Measurements from ENCODE around the gene FBXO15. TPM values are rescaled to one million over a fixed set of nuclear protein-coding genes. Genes with fewer than 3 reads are reported as not detected.

The FBXO15 gene
- polyA plus RNA-seq, 1 donor from 2014 or later, result 6.1 TPM

- Histone ChIP-seq H3K27ac (ENCODE audit: low read length) (no peak overlapping the region), H2AFZ (ENCODE audit: low read depth, low read length) (no peak overlapping the region), H3K27me3 (ENCODE audit: insufficient read depth, low read depth, low read length) (no peaks in the 10 kb centered on the region), H3K9ac (ENCODE audit: low read length) (no peak overlapping the region), H3K79me2 (replicated peaks; ENCODE audit: insufficient read depth, low read length) (no peaks in the 10 kb centered on the region), H3K4me2 (ENCODE audit: low read length) (no peak overlapping the region), H3K9me2 (ENCODE audit: insufficient read depth, low read length) (no peaks in the 10 kb centered on the region), H3K9me3 (ENCODE audit: low read length) (no peaks in the 10 kb centered on the region), H3K36me3 (ENCODE audit: insufficient read depth, low read length) (no peaks in the 10 kb centered on the region), H3F3A (ENCODE audit: insufficient read depth, low read length, poor library complexity, severe bottlenecking) (no peaks in the 10 kb centered on the region), H4K20me1 (ENCODE audit: insufficient read depth) (no peaks in the 10 kb centered on the region), H3K4me3 (ENCODE audit: low read length) (no peak overlapping the region)
- TF ChIP-seq RAD21 (conservative IDR thresholded peaks at IDR 0.05) (no peak), EZH2 (IDR thresholded peaks at IDR 0.05; ENCODE audit: borderline replicate concordance, insufficient read depth, low read length, poor library complexity, severe bottlenecking) (no peak), MXI1 (conservative IDR thresholded peaks at IDR 0.05; ENCODE audit: poor library complexity, severe bottlenecking) (no peak), TAF1 (IDR thresholded peaks at IDR 0.05; ENCODE audit: low read depth) (no peak), REST (IDR thresholded peaks at IDR 0.05; ENCODE audit: borderline replicate concordance) (no peak), EP300 (conservative IDR thresholded peaks at IDR 0.05; ENCODE audit: poor library complexity, severe bottlenecking) (no peak)
Observed at GRCh38 chr18:74191577-74191976, 43.9 kb upstream of the FBXO15 start.

GRCh38 chr18:74190086-74190485 is 42.5 kb upstream of the FBXO15 start:
- Histone ChIP-seq H3K4me3 (ENCODE audit: low read length) (no peak overlapping the region), H3K27me3 (ENCODE audit: insufficient read depth, low read depth, low read length) (no peaks in the 10 kb centered on the region), H3K27ac (ENCODE audit: low read length) (no peak overlapping the region), H3F3A (ENCODE audit: insufficient read depth, low read length, poor library complexity, severe bottlenecking) (no peaks in the 10 kb centered on the region), H2AFZ (ENCODE audit: low read depth, low read length) (no peak overlapping the region), H3K36me3 (ENCODE audit: insufficient read depth, low read length) (no peaks in the 10 kb centered on the region), H3K9me2 (ENCODE audit: insufficient read depth, low read length) (no peaks in the 10 kb centered on the region), H3K4me2 (ENCODE audit: low read length) (no peak overlapping the region), H4K20me1 (ENCODE audit: insufficient read depth) (no peaks in the 10 kb centered on the region), H3K9ac (ENCODE audit: low read length) (no peak overlapping the region), H3K79me2 (replicated peaks; ENCODE audit: insufficient read depth, low read length) (no peaks in the 10 kb centered on the region), H3K9me3 (ENCODE audit: low read length) (no peaks in the 10 kb centered on the region)
- no peak for TF ChIP-seq RAD21 (conservative IDR thresholded peaks at IDR 0.05)
- no peak for TF ChIP-seq MXI1 (conservative IDR thresholded peaks at IDR 0.05; ENCODE audit: poor library complexity, severe bottlenecking)
- TF ChIP-seq POLR2AphosphoS5 (IDR thresholded peaks at IDR 0.05), result no peak
- TF ChIP-seq TAF1 (IDR thresholded peaks at IDR 0.05; ENCODE audit: low read depth), result no peak
- no peak for TF ChIP-seq SMC3 (conservative IDR thresholded peaks at IDR 0.05; ENCODE audit: poor library complexity)

- H3F3A ChIP-seq (ENCODE audit: insufficient read depth, low read length, poor library complexity, severe bottlenecking), result no peaks in the 10 kb centered on the region
- H3K4me3 ChIP-seq (ENCODE audit: low read length), result no peak overlapping the region
- no peak overlapping the region for H3K9ac ChIP-seq (ENCODE audit: low read length)
- no peak overlapping the region for H2AFZ ChIP-seq (ENCODE audit: low read depth, low read length)
- no peaks in the 10 kb centered on the region for H4K20me1 ChIP-seq (ENCODE audit: insufficient read depth)
- H3K36me3 ChIP-seq (ENCODE audit: insufficient read depth, low read length), result no peaks in the 10 kb centered on the region
- TF ChIP-seq EZH2 (IDR thresholded peaks at IDR 0.05; ENCODE audit: borderline replicate concordance, insufficient read depth, low read length, poor library complexity, severe bottlenecking), result no peak
- no peak for TF ChIP-seq SMC3 (conservative IDR thresholded peaks at IDR 0.05; ENCODE audit: poor library complexity)
- no peak for TF ChIP-seq CTCF (IDR thresholded peaks at IDR 0.05; ENCODE audit: poor library complexity, severe bottlenecking)
- no peak for TF ChIP-seq RAD21 (conservative IDR thresholded peaks at IDR 0.05)
- TF ChIP-seq POLR2AphosphoS5 (IDR thresholded peaks at IDR 0.05), result no peak
- TF ChIP-seq MXI1 (conservative IDR thresholded peaks at IDR 0.05; ENCODE audit: poor library complexity, severe bottlenecking), result no peak
- no peak for TF ChIP-seq TAF1 (IDR thresholded peaks at IDR 0.05; ENCODE audit: low read depth)
- TF ChIP-seq REST (IDR thresholded peaks at IDR 0.05; ENCODE audit: borderline replicate concordance), result no peak
- TF ChIP-seq EP300 (conservative IDR thresholded peaks at IDR 0.05; ENCODE audit: poor library complexity, severe bottlenecking), result no peak
- H3K9me3 ChIP-seq (ENCODE audit: low read length), result no peaks in the 10 kb centered on the region
- H3K27ac ChIP-seq (ENCODE audit: low read length), result no peak overlapping the region
- H3K79me2 ChIP-seq (replicated peaks; ENCODE audit: insufficient read depth, low read length), result no peaks in the 10 kb centered on the region
- H3K9me2 ChIP-seq (ENCODE audit: insufficient read depth, low read length), result no peaks in the 10 kb centered on the region
- H3K4me2 ChIP-seq (ENCODE audit: low read length), result no peak overlapping the region
- H3K27me3 ChIP-seq (ENCODE audit: insufficient read depth, low read depth, low read length), result no peaks in the 10 kb centered on the region
Observed at GRCh38 chr18:74186661-74187060, 39.0 kb upstream of the FBXO15 start.

Data from neural cell (in vitro differentiated cells).